Epidermal melanocyte (primary cell): Measurements from ENCODE around the gene DCTN4.

ENCODE experiments used
- DNase-seq: peaks from one replicate; pipeline ENCODE4 v3.0.0; 2011; ENCODE audit warnings: low spot score; ENCODE audit not compliant: insufficient read length

DCTN4 gene

GRCh38 chr5:150670948-150671310 is 87.9 kb downstream of the DCTN4 start:
- no peak for DNase-seq

- DNase-seq = peak; percentile 10
Measured at GRCh38 chr5:150670275-150670947, 88.4 kb downstream of the DCTN4 start.

DNA sequence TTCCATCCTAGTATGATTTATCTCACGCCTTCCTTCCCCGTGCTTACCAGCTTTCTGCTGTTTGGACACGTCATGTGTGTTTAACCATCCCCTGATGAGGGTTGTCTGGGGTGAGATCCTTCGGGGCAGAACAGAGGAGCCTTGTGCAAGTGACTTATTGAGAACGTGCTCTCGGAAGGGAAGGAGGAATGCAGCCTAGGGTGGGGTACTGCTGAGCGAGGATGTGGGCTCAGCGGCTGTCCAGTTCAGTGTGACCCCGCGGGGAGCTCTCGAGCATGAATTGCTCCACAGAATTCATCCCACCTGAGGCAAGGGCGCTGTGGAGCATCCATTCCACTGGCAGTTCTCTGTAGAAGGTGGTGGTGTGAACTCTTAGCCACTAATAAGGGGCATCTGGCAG is 93.8 kb downstream of the DCTN4 start:
- peak; percentile 95 for DNase-seq

DNA sequence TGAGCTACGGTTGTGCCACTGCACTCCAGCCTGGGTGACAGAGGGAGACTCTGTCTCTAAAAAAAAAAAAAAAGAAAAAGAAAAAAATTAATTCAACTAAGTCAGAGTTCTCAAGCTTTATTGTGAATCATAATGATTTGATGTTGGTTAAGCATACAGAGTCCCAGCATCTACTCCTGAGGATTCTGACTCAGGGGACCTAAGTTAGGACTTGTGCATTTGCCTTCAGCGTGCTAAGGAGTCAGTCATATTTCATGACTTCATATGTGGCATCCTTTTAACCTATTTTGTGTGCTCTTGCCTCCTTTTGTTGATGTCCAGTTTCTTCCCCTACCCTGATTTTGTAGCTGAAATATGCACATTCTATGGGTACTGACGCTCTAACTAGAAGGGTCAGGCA is 94.9 kb downstream of the DCTN4 start:
- DNase-seq = no peak

DNA sequence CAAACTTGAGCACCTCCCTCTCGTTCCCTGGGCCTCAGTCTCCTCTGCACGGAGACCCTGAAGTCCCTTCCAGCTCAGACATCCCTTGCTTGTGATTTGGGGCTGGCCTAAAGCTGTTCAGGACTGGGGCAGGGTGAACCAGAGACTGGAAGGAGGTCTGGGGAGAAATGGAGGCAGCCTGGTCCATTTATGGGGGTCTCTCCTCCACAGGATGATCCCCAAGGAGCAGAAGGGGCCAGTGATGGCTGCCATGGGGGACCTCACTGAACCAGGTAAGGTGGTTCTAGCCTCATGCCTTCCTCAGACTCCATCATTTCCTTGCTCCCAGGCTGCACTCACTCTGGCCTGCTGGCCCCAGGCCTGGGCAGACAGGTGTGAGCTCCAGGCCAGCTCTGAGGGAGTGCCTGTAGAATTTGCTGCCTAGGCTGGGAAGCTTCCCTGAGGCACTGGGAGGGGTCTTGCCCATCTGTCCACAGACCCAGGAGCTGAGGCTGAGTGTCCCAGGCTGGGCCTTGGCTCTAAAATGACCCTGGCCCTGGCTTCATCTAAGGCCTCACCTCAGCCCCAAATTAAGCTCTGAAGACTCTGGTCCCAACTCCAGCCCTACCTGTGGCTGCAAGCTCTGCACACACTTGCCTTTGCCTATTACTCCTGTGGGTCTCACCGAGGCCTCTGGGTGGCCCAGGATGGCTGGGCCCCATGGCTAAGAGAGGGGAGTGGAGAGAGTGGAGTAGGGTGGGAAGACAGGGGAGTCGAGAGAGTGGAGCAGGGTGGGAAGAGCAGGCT is 95.9 kb downstream of the DCTN4 start:
- DNase-seq = peak; percentile 17

DNA sequence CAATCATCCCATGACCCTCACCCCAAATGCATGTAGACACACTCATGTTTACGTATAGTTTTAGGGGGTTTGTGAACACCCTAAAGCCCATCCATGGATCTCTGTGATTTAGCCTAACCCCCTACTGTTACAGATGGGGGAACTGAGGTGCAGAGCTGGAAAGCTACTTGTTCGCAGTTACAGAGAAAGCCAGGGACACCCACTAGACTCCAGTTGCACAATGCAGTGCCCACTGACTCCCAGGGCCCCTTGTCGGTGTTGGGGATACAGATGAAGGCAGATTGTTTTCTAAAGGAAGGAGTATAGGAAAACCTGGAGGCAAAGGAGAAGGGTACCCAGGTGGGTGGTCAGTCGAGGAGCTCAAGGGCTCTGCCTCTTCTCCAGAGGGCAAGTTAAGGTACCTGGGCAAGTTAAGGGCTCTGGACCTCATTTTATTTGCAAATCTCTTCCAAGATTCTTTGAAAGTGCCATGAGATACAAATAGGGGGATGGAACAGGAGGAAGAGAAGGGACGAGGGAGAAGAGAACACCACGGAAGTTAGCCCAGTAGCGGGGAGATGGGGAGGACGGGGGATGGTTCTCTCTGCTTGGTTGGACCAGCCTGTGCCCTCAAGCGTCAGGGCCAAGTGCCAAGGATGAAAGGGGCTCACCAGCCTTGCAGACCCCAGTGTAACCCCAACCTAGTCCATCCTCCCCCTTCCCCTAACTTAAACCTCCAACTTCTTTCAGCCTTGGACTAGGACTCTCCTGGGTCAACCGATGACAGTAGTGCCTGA is 96.8 kb downstream of the DCTN4 start:
- DNase-seq = no peak

DNA sequence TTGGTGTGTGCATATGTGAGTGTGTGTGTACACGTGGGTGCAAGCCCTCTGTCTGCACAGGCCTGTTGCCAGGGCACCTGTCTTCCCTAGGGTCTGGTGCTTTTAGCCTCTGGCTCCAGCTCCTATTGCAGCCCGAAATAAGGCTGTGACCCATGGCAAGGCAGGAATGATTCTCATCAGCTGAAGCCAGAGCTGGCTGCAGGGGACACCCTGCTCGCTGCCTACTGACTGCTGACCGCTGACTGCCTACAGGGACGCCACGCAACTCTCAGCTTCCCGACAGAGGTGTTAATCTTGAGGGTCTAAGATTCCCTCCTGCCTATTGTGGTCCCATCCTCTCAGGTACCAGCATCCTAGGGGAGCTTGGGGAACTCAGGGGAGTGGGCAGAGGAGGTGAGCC is 97.7 kb downstream of the DCTN4 start, which contains the start of gene MYOZ3:
Gene MYOZ3, plus strand, starts transcription at position 166 of the 400 bp plus-strand sequence. CDS start 1,691 bp downstream, outside the sequence.
- no peak for DNase-seq

DNA sequence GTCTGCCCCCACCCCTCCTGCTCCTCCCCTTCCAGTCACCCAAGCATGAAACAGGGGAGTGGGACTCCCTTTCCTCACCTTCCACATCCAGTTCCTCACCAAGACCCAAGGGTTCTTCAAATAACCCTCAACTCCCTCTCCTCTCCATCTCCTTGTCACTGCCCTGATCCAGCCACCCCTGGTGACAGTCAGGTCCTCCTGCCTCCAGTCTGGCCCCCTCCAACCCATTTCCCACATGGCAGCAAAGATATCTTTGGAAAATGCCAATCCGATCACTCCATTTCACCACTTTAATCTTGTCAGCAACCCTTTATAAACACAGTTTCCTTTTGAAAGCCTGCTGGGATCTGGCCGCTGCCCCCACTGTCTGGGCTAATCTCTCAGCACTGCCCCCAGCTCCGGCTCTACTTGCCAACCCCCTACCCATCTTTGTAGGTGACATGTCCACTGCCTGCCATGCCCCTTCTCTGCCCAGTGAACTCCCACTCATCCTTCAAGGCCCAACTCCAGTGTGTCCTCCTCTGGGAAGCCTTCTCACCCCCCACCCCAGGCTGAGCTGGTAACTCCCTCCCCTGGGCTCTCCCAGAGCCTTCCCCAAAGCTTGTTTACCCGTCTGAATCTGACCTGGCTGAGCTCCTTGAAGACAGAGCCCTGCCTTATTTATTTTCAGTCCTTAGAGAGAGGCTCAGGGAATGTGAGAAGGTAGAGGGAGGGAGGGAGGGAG is 98.5 kb downstream of the DCTN4 start:
- DNase-seq = no peak

DNA sequence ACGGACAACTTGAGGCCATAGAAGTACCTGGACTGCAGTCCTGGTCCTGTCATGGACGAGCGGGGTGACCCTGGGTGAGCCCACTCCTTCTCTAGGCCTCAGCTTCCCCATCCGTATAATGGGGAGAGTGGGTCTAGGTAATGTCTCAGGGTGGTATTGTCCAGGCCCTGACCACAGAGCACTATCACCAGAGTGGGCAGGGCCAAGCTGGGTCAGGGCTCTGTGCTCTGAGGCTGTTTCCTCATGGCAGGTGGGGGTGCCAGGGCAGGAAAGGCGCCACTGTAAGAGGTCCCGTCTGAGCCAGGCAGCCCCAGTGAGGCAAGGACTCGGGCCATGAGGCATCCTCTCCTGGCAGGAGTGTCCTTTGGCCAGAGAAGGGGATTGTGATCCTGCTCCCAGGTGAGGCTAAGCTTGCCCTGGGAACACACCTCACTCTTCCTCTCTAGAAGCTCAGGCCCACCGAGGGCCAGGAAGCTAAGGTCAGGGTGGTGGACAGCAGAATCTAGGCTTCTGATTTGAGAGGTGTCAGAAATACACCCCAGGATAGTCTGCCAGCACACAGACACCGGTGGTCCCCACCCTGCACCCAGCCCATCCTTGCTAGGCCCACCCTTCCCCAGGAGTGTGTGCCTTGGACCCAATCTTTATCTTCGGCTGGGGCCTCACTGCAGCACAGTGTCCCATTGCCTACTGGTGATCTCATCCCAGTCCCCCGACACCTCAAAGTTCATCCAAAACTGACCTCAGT is 99.3 kb downstream of the DCTN4 start:
- DNase-seq = no peak

DNA sequence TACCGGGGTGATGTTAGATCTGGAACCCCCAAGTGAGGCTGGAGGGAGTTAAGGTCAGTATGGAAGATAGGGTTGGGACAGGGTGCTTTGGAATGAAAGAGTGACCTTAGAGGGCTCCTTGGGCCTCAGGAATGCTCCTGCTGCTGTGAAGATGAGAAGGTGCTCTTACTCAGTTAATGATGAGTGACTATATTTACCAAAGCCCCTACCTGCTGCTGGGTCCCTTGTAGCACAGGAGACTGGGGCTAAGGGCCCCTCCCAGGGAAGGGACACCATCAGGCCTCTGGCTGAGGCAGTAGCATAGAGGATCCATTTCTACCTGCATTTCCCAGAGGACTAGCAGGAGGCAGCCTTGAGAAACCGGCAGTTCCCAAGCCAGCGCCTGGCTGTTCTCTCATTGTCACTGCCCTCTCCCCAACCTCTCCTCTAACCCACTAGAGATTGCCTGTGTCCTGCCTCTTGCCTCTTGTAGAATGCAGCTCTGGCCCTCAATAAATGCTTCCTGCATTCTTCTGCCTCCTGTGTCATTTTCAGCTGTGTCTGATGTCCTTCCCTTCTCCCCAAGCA is 100.0 kb downstream of the DCTN4 start:
- no peak for DNase-seq
